GM23248 (cell line): ENCODE results near the gene STARD13.

Experiments used
- EZH2 ChIP-seq: fragments of 200-600 bp; sonication (generic); IDR thresholded peaks from 2 replicates; pipeline ENCODE4 v1.6.1; 2018; ENCODE audit warnings: antibody characterized with exemption, mild to moderate bottlenecking; ENCODE audit not compliant: insufficient read depth, poor library complexity, severe bottlenecking
- EZH2phosphoT487 ChIP-seq: fragments of 200-600 bp; sonication (generic); IDR thresholded peaks from 2 replicates; pipeline ENCODE4 v1.6.1; 2018; ENCODE audit warnings: antibody characterized with exemption, moderate library complexity, mild to moderate bottlenecking, low read depth; ENCODE audit not compliant: insufficient read depth

DNA sequence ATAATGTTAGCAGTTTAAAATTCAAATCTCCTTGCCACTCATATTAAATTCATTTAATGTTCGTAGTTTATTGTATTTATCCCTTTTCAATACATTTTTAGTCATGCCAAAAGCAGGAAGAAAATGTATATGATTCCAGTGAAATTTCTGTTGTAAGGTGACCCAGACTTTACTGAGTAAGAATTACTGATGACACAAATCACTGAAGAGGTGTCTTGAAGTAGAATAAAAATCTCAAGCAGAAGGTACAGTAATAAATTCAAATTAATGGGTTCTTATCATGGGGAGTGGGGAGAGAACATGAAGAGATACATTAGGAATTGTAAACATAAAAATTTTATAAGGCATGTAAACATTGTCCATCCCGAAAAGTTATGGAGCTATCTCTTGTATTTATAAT is 19.9 kb downstream of the STARD13 start:
- TF ChIP-seq EZH2phosphoT487: no peak
- TF ChIP-seq EZH2: no peak
